HG02973 (cell line): Measurements from ENCODE around the gene CACNB1.
"Not testable (repeated sequence)": the region's sequence is repeated elsewhere in the genome, so short reads cannot be mapped to it uniquely, and the experiment has no call there.

Experiments used
- ATAC-seq: cut with Tn5 transposase; IDR thresholded peaks from one replicate; pipeline ENCODE4 v1.9.1; 2021; ENCODE audit warnings: moderate library complexity; ENCODE audit not compliant: unreplicated experiment

Gene CACNB1

GRCh38 chr17:39177256-39177655, 20.2 kb downstream of the CACNB1 start:
- no peak for ATAC-seq

- ATAC-seq: no peak
Measured at GRCh38 chr17:39175695-39176093, 21.8 kb downstream of the CACNB1 start.

GRCh38 chr17:39174920-39175694, 22.4 kb downstream of the CACNB1 start:
- no peak for ATAC-seq

- no peak for ATAC-seq
Measured at GRCh38 chr17:39173526-39174274, 23.8 kb downstream of the CACNB1 start.

GRCh38 chr17:39173080-39173479, 24.4 kb downstream of the CACNB1 start:
- ATAC-seq: no peak

- ATAC-seq: no peak
Measured at GRCh38 chr17:39171933-39172332, 25.5 kb downstream of the CACNB1 start.

- no peak for ATAC-seq
Measured at GRCh38 chr17:39170558-39170957, 26.9 kb downstream of the CACNB1 start.

GRCh38 chr17:39170109-39170508, 27.4 kb downstream of the CACNB1 start:
- ATAC-seq: no peak

- no peak for ATAC-seq
Measured at GRCh38 chr17:39169518-39169917, 28.0 kb downstream of the CACNB1 start.

GRCh38 chr17:39169101-39169500, 28.4 kb downstream of the CACNB1 start:
- ATAC-seq: no peak

- ATAC-seq: not testable (repeated sequence)
Measured at GRCh38 chr17:39168503-39168902, 29.0 kb downstream of the CACNB1 start.

GRCh38 chr17:39167476-39167875, 30.0 kb downstream of the CACNB1 start:
- no peak for ATAC-seq

GRCh38 chr17:39166437-39167335, 30.8 kb downstream of the CACNB1 start:
- ATAC-seq: no peak

GRCh38 chr17:39165841-39166349, 31.6 kb downstream of the CACNB1 start, which contains the start of gene ARL5C:
TSS of gene ARL5C (minus strand) at chr17:39166161. CDS start at chr17:39165760, 401 bp downstream.
- ATAC-seq: no peak

GRCh38 chr17:39165178-39165840, 32.2 kb downstream of the CACNB1 start:
- no peak for ATAC-seq

GRCh38 chr17:39164675-39165143, 32.8 kb downstream of the CACNB1 start:
- ATAC-seq: peak; percentile 81

GRCh38 chr17:39161962-39162361, 35.5 kb downstream of the CACNB1 start:
- ATAC-seq: no peak

GRCh38 chr17:39158623-39159022, 38.8 kb downstream of the CACNB1 start:
- ATAC-seq: no peak

GRCh38 chr17:39156491-39156890, 41.0 kb downstream of the CACNB1 start:
- no peak for ATAC-seq

GRCh38 chr17:39155654-39156053, 41.8 kb downstream of the CACNB1 start:
- no peak for ATAC-seq
